Measurements from ENCODE around the gene PHKG2.
A peak's percentile ranks its signal among the peaks of the same experiment; 100 is the strongest.
"Not testable (repeated sequence)": the region's sequence is repeated elsewhere in the genome, so short reads cannot be mapped to it uniquely, and the experiment has no call there.

Gene PHKG2

GRCh38 chr16:30747799-30748633, at the start of gene PHKG2:
Gene PHKG2 (plus strand): TSS chr16:30748425. CDS start chr16:30748821, 396 bp downstream.
- H3K9ac ChIP-seq (ENCODE audit: low read depth, low read length) = peak within 1 kb of the TSS; percentile 50
- no peaks in the 10 kb centered on the region for H3K27me3 ChIP-seq (ENCODE audit: control insufficient read depth, insufficient read depth, low read length)
- no peaks in the 10 kb centered on the region for H3K4me1 ChIP-seq (ENCODE audit: control insufficient read depth, insufficient read depth, low read length)
- peaks cover 48% of the 10 kb centered on the region for H3K36me3 ChIP-seq (ENCODE audit: control insufficient read depth, insufficient read depth, low read length)
- peak within 1 kb of the TSS; percentile 90 for H3K27ac ChIP-seq (ENCODE audit: low read depth, low read length)
- H3K9me3 ChIP-seq (ENCODE audit: control insufficient read depth, insufficient read depth, low read length) = no peaks in the 10 kb centered on the region
- H3K4me3 ChIP-seq (ENCODE audit: low read depth, low read length) = peak within 1 kb of the TSS; percentile 72

DNA sequence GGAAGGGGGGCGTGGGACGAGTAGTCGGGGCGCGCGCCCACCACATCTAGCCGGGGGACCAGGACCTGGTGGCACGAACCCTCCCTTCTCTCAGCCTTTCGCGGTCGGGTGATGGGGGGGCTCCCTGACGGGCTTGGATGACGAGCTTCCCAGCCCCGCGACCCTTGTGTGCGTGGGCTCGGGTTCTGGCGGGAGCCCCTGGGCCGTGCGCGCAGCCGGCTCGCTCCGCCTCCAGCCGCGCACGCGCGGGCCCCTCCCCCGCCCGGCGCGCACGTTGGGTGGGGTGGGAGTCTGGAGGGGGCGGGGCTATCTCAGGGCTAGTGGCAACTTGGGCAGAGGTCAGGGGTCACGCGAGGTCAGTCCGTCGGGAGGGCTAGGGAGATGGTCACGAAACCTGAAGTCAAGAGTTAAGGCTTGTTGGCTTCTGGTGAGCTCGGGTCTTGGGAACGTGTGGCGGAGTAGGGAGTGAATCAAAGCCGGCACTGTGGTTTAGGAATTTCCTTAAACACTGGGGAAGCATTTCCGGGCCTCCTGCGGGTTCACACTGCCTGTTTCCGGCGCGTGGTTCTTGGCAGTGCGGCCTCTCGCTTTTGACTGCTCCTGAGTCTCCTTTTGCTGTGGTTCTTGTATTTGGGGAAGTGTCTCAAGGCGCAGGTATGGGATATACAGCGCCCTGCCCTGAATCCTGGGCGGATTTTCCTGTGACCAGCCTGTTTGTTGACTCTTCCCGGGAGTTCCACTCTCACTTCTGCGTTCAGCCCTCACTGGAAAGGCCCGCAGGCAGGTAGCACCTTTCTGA, 49.2 kb upstream of the PHKG2 start, which contains the start of gene SRCAP:
SRCAP (plus strand) TSS at position 356 of the 799 bp plus-strand sequence. CDS start 1,654 bp downstream, outside the sequence.
- H3K4me1 ChIP-seq (ENCODE audit: control insufficient read depth, insufficient read depth, low read length) = peaks cover 5% of the 10 kb centered on the region; the same call in 1 of the 2 replicates
- H3K9ac ChIP-seq (ENCODE audit: low read depth, low read length) = peak within 1 kb of the TSS; percentile 100
- peaks cover 39% of the 10 kb centered on the region for H3K36me3 ChIP-seq (ENCODE audit: control insufficient read depth, insufficient read depth, low read length)
- peak within 1 kb of the TSS; percentile 96 for H3K4me3 ChIP-seq (ENCODE audit: low read depth, low read length)
- peak within 1 kb of the TSS; percentile 100 for H3K27ac ChIP-seq (ENCODE audit: low read depth, low read length)
- H3K27me3 ChIP-seq (ENCODE audit: control insufficient read depth, insufficient read depth, low read length) = peaks cover 36% of the 10 kb centered on the region
- H3K9me3 ChIP-seq (ENCODE audit: control insufficient read depth, insufficient read depth, low read length) = no peaks in the 10 kb centered on the region

DNA sequence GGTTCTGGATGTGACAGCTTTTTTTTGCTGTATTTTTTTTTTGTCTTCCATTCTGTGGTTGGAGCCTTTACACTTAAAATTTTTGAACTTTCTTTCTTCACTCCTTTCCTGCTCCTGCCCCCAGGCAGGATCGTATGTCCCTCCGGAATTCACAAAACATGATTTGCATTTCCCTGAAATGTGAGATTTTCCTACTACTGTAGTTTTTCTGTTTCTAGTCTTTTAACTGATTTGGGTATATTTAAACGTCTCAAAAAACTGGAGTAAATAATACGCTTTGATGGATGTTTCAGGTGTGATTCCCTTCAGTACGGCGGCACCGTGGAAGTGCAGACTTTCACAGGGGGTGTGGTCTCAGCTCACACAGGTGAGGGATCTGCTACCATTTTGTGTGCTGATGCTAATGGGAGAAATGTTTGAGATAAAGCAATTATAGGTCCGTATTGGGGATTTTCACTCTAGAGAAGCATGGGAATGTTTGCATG, 48.6 kb upstream of the PHKG2 start:
- H3K4me1 ChIP-seq (ENCODE audit: control insufficient read depth, insufficient read depth, low read length) = peaks cover 5% of the 10 kb centered on the region; the same call in 1 of the 2 replicates
- peaks cover 29% of the 10 kb centered on the region for H3K27me3 ChIP-seq (ENCODE audit: control insufficient read depth, insufficient read depth, low read length)
- H3K9me3 ChIP-seq (ENCODE audit: control insufficient read depth, insufficient read depth, low read length) = no peaks in the 10 kb centered on the region
- peak overlapping the region; percentile 45; the same call in 1 of the 2 replicates for H3K9ac ChIP-seq (ENCODE audit: low read depth, low read length)
- peak overlapping the region; percentile 100 for H3K27ac ChIP-seq (ENCODE audit: low read depth, low read length)
- peaks cover 46% of the 10 kb centered on the region for H3K36me3 ChIP-seq (ENCODE audit: control insufficient read depth, insufficient read depth, low read length)
- peak overlapping the region; percentile 96 for H3K4me3 ChIP-seq (ENCODE audit: low read depth, low read length)

DNA sequence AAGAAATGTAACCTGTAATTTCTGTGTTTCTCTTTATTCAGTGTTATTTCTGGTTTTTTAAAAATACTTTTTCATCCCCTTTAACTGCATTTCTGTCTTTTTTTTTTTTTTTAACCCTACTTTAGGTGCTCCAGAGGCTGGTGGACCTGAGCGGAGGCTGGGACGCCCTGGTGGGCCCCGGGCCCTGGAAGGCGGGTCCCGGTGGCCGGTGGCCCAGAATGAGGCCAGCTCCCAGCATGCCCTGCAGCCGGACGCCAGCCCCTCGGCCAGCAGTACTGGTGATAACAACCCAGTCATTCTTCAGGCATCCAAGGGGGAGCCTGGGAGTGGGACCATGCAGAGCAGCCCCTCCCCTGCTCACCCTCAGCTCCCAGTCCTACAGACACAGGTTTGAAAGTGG, 47.7 kb upstream of the PHKG2 start:
- Histone ChIP-seq H3K4me1 (ENCODE audit: control insufficient read depth, insufficient read depth, low read length) (peaks cover 5% of the 10 kb centered on the region; the same call in 1 of the 2 replicates), H3K9me3 (ENCODE audit: control insufficient read depth, insufficient read depth, low read length) (no peaks in the 10 kb centered on the region), H3K4me3 (ENCODE audit: low read depth, low read length) (no peak overlapping the region), H3K27ac (ENCODE audit: low read depth, low read length) (no peak overlapping the region), H3K9ac (ENCODE audit: low read depth, low read length) (no peak overlapping the region), H3K27me3 (ENCODE audit: control insufficient read depth, insufficient read depth, low read length) (peaks cover 21% of the 10 kb centered on the region), H3K36me3 (ENCODE audit: control insufficient read depth, insufficient read depth, low read length) (peaks cover 53% of the 10 kb centered on the region)

GRCh38 chr16:30700971-30701370, 47.3 kb upstream of the PHKG2 start:
- Histone ChIP-seq H3K4me1 (ENCODE audit: control insufficient read depth, insufficient read depth, low read length) (peaks cover 5% of the 10 kb centered on the region; the same call in 1 of the 2 replicates), H3K9ac (ENCODE audit: low read depth, low read length) (no peak overlapping the region), H3K9me3 (ENCODE audit: control insufficient read depth, insufficient read depth, low read length) (no peaks in the 10 kb centered on the region), H3K27me3 (ENCODE audit: control insufficient read depth, insufficient read depth, low read length) (peaks cover 17% of the 10 kb centered on the region), H3K36me3 (ENCODE audit: control insufficient read depth, insufficient read depth, low read length) (peaks cover 58% of the 10 kb centered on the region), H3K27ac (ENCODE audit: low read depth, low read length) (no peak overlapping the region), H3K4me3 (ENCODE audit: low read depth, low read length) (no peak overlapping the region)

DNA sequence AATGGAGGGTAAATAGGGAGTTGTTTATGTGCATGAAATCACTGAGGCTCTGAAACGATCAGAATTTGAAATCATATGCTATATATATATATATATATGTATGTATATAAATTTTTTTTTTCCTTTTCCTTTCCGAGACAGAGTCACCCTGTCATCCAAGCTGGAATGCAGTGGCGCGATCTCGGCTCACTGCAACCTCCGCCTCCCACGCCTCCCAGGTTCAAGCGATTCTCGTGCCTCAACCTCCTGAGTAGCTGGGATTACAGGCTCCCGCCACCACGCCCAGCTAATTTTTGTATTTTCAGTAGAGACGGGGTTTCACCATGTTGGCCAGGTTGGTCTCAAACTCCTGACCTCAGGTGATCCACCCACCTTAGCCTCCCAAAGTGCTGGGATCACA, 45.2 kb upstream of the PHKG2 start:
- H3K4me1 ChIP-seq (ENCODE audit: control insufficient read depth, insufficient read depth, low read length); H3K9me3 ChIP-seq (ENCODE audit: control insufficient read depth, insufficient read depth, low read length); H3K4me3 ChIP-seq (ENCODE audit: low read depth, low read length); H3K9ac ChIP-seq (ENCODE audit: low read depth, low read length); H3K27ac ChIP-seq (ENCODE audit: low read depth, low read length); H3K27me3 ChIP-seq (ENCODE audit: control insufficient read depth, insufficient read depth, low read length): not testable (repeated sequence)
- peaks cover 79% of the 10 kb centered on the region for H3K36me3 ChIP-seq (ENCODE audit: control insufficient read depth, insufficient read depth, low read length)

DNA sequence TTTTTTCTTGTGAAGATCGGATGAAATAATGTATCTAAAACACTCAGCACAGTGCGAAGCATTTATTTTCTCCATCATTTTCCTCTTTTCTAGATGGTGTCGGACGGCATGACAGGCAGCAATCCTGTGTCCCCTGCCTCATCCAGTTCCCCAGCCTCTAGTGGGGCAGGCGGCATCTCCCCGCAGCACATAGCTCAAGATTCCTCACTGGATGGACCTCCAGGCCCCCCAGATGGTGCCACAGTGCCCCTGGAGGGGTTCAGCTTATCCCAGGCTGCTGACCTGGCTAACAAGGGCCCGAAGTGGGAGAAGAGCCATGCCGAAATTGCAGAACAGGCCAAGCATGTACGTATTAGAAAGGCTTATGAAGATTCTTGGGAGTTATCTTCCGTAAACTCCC, 44.3 kb upstream of the PHKG2 start:
- Histone ChIP-seq H3K27ac (ENCODE audit: low read depth, low read length) (no peak overlapping the region), H3K4me3 (ENCODE audit: low read depth, low read length) (no peak overlapping the region), H3K9ac (ENCODE audit: low read depth, low read length) (no peak overlapping the region), H3K36me3 (ENCODE audit: control insufficient read depth, insufficient read depth, low read length) (peaks cover 88% of the 10 kb centered on the region), H3K27me3 (ENCODE audit: control insufficient read depth, insufficient read depth, low read length) (no peaks in the 10 kb centered on the region), H3K4me1 (ENCODE audit: control insufficient read depth, insufficient read depth, low read length) (no peaks in the 10 kb centered on the region; the same call in 1 of the 2 replicates), H3K9me3 (ENCODE audit: control insufficient read depth, insufficient read depth, low read length) (no peaks in the 10 kb centered on the region)

DNA sequence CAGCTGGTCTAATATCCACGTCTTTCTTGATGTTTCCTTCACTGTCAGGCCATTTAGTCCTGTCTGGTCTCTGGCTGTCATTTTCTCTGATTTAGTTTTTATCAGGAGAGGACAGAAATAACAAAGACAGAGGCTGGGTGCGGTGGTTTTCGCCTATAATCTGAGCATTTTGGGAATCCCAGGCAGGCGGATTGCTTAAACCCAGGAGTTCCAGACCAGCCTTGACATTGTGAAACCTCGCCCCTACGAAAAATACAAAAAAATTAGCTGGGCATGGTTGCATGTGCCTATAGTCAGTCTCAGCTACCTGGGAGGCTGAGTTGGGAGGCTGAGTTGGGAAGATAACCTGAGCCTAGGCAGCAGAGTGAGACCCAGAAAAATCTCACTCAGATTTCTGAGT, 42.2 kb upstream of the PHKG2 start:
- no peak overlapping the region for H3K9ac ChIP-seq (ENCODE audit: low read depth, low read length)
- no peaks in the 10 kb centered on the region for H3K4me1 ChIP-seq (ENCODE audit: control insufficient read depth, insufficient read depth, low read length)
- H3K36me3 ChIP-seq (ENCODE audit: control insufficient read depth, insufficient read depth, low read length) = peaks cover 95% of the 10 kb centered on the region
- no peaks in the 10 kb centered on the region for H3K27me3 ChIP-seq (ENCODE audit: control insufficient read depth, insufficient read depth, low read length)
- no peaks in the 10 kb centered on the region for H3K9me3 ChIP-seq (ENCODE audit: control insufficient read depth, insufficient read depth, low read length)
- H3K27ac ChIP-seq (ENCODE audit: low read depth, low read length) = no peak overlapping the region
- no peak overlapping the region for H3K4me3 ChIP-seq (ENCODE audit: low read depth, low read length)

- Histone ChIP-seq H3K4me3 (ENCODE audit: low read depth, low read length) (no peak overlapping the region), H3K9ac (ENCODE audit: low read depth, low read length) (no peak overlapping the region), H3K27ac (ENCODE audit: low read depth, low read length) (no peak overlapping the region), H3K4me1 (ENCODE audit: control insufficient read depth, insufficient read depth, low read length) (no peaks in the 10 kb centered on the region), H3K36me3 (ENCODE audit: control insufficient read depth, insufficient read depth, low read length) (peaks cover 97% of the 10 kb centered on the region), H3K9me3 (ENCODE audit: control insufficient read depth, insufficient read depth, low read length) (no peaks in the 10 kb centered on the region), H3K27me3 (ENCODE audit: control insufficient read depth, insufficient read depth, low read length) (no peaks in the 10 kb centered on the region)
Observed at GRCh38 chr16:30710971-30711370, 37.3 kb upstream of the PHKG2 start.

DNA sequence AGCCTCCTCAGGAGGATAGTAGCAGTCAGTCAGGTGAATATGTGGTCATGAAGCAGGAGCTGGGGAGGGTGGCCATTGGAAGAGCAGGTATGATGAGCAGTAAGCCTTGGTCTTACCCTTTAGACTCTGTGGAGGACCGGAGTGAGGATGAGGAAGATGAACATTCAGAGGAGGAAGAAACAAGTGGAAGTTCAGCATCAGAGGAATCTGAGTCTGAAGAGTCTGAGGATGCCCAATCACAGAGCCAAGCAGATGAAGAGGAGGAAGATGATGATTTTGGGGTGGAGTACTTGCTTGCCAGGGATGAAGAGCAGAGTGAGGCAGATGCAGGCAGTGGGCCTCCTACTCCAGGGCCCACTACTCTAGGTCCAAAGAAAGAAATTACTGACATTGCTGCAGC, 36.5 kb upstream of the PHKG2 start:
- Histone ChIP-seq H3K4me3 (ENCODE audit: low read depth, low read length) (no peak overlapping the region), H3K36me3 (ENCODE audit: control insufficient read depth, insufficient read depth, low read length) (peaks cover 97% of the 10 kb centered on the region), H3K9ac (ENCODE audit: low read depth, low read length) (no peak overlapping the region), H3K27me3 (ENCODE audit: control insufficient read depth, insufficient read depth, low read length) (no peaks in the 10 kb centered on the region), H3K4me1 (ENCODE audit: control insufficient read depth, insufficient read depth, low read length) (no peaks in the 10 kb centered on the region), H3K9me3 (ENCODE audit: control insufficient read depth, insufficient read depth, low read length) (no peaks in the 10 kb centered on the region), H3K27ac (ENCODE audit: low read depth, low read length) (no peak overlapping the region)
